ENCODE results near the gene PLXNC1.

Gene PLXNC1

DNA sequence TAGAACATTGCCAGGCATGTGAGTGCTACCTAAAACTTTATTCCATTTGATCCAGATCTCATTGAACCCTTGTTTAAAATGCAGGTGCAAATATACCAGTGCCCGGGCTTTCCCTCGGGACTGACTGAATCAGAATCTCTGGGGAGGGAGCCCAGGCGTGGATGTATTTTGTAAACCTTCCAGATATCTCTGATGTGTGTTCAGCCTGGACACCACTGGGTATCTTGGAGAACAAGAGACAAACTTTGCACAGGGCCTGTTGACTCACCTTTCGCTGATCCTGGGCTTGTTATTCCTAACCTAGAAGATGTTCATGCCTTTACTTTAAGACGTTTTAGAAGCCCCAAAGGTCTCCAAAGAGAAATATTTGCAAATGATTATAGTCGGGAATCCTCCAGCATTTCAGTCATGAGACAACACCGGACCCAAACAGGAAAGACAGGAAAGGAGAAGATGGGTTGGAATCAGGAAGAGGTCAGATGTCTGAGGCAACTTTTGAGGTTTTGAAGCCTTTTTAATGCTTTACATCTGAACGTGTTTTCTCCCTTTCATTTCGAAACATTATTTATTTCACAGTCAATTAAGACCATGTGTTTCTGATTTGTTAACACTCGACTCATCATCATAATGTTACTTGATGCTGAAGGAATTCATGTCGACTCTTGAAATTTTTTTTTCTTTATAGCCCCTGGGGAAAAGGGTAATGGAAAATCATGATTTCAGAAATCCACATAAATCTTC, 118.6 kb downstream of the PLXNC1 start:
- Histone ChIP-seq H3K9me3 (no peaks in the 10 kb centered on the region), H3K4me1 (peaks cover 46% of the 10 kb centered on the region), H3K36me3 (no peaks in the 10 kb centered on the region), H3K4me3 (no peak overlapping the region), H3K9ac (no peak overlapping the region), H3K27me3 (no peaks in the 10 kb centered on the region), H3K4me2 (peak overlapping the region; percentile 72), H4K20me1 (no peaks in the 10 kb centered on the region), H3K27ac (no peak overlapping the region)
- TF ChIP-seq Cebpa-rat (IDR thresholded peaks at IDR 0.05): no peak

DNA sequence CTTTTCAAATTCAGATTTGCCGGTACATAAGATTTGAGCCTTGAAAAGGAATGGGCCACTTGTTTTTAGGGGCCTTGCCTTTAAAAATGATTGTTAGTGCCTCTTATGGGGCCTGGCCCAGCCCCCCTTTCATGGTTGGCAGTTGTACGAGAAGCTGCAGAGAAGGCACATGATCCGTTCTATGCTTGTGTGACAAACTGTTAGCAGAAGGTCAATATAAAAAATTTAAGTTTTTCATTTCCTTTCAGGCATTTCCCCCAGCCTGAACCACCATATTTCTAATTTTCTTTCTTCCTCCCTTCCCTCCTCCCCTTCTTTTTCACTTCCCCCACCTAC, 119.1 kb downstream of the PLXNC1 start:
- no peaks in the 10 kb centered on the region for H3K36me3 ChIP-seq
- no peak overlapping the region for H3K27ac ChIP-seq

DNA sequence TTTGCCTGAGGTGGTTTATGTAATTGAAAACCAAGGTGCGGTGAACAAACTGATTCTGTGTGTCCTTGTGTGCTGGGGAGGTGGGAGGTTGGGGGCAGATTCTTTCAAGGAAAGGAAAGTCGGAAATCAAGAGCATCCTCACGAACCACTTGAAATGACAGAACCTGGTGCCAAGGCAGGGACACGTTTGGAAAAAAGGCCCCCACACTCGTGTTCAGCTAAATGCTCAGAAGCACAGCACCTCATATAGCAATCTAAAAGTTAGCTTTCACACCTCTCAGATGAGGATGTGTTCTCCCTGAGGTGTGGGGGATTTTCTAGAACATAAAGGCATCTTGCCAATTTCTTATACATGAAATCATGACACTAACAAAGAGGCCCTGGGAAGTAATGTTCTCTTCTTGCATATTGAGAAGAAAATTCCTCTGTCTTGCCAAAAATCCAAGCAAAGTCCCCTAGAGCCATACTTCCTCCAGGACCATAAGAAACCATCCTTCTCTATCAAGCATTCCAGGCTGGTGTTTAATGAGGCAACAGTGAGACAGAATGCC, 119.6 kb downstream of the PLXNC1 start:
- no peak overlapping the region for H3K27ac ChIP-seq
- H3K4me1 ChIP-seq: peaks cover 35% of the 10 kb centered on the region
- peak overlapping the region; percentile 72 for H3K4me2 ChIP-seq
- H3K9ac ChIP-seq: no peak overlapping the region
- H3K9me3 ChIP-seq: no peaks in the 10 kb centered on the region
- H3K4me3 ChIP-seq: no peak overlapping the region
- H3K36me3 ChIP-seq: no peaks in the 10 kb centered on the region
- H3K27me3 ChIP-seq: no peaks in the 10 kb centered on the region
- TF ChIP-seq Cebpa-rat (IDR thresholded peaks at IDR 0.05): no peak
- no peaks in the 10 kb centered on the region for H4K20me1 ChIP-seq

More for the DNA sequence above, 119.1 kb downstream of the PLXNC1 start:
- no peak for TF ChIP-seq Cebpa-rat (IDR thresholded peaks at IDR 0.05)
- Histone ChIP-seq H3K4me3 (no peak overlapping the region), H3K27me3 (no peaks in the 10 kb centered on the region), H3K9me3 (no peaks in the 10 kb centered on the region), H3K9ac (no peak overlapping the region), H3K4me2 (peak overlapping the region; percentile 72), H3K4me1 (peaks cover 40% of the 10 kb centered on the region), H4K20me1 (no peaks in the 10 kb centered on the region)

DNA sequence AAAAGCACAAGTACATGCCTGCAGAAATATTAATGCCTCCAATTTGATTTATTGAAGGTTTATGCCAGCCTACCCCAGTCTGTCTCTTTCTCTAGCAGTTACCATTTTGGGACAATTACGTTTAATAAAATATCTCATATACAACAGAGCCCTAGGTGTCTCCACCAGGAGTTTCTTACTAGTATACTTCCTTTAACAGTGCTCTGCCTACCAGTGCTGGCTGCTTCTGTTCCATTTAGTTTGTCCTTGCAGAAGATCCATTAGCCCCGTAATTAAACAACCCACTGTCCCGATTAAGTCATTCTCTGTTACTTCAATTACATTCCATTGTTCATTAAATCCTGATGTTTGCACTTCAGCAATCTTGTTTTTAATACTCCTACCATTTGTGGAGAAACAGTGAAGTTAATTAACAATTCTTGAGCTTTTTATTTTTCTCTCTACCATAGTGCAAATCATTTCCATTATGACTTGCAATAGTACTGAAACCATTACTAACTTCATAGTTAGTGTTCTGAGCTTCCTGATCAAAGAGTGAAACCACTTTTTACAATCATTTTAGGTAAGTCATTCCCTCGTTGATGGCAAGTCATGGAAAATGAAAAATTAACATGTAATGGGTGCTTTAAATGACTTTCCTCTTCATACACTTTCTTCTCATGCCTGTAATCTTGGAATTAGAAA, 121.1 kb downstream of the PLXNC1 start:
- H3K4me3 ChIP-seq: no peak overlapping the region
- H3K9ac ChIP-seq: no peak overlapping the region
- H3K36me3 ChIP-seq: no peaks in the 10 kb centered on the region
- H3K27ac ChIP-seq: no peak overlapping the region
- no peaks in the 10 kb centered on the region for H4K20me1 ChIP-seq
- H3K4me2 ChIP-seq: no peak overlapping the region
- H3K27me3 ChIP-seq: no peaks in the 10 kb centered on the region
- peaks cover 24% of the 10 kb centered on the region for H3K4me1 ChIP-seq
- no peaks in the 10 kb centered on the region for H3K9me3 ChIP-seq
- no peak for TF ChIP-seq Cebpa-rat (IDR thresholded peaks at IDR 0.05)

DNA sequence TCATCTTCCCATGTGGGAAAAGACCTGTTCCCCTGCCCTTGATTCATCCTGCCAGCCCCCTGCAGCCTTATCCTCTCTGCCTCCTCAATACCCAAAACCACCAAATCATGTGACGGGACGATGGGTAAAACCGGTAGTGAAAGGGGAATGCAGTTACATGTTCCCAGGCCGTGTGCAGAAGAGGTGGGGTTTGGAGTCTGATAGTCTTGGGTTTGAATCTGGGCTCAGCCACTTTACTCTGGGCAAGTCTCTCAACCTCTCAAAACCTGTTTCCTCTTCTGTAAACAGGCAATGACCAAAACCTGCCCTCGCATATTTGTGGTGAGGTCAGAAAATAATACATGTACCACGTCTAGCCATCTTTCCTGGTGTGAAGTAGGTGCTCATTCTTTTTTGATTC, 123.0 kb downstream of the PLXNC1 start:
- H3K36me3 ChIP-seq: no peaks in the 10 kb centered on the region
- H3K4me2 ChIP-seq: no peak overlapping the region
- TF ChIP-seq Cebpa-rat (IDR thresholded peaks at IDR 0.05): no peak
- H3K4me1 ChIP-seq: peaks cover 19% of the 10 kb centered on the region
- H4K20me1 ChIP-seq: no peaks in the 10 kb centered on the region
- no peaks in the 10 kb centered on the region for H3K27me3 ChIP-seq
- no peaks in the 10 kb centered on the region for H3K9me3 ChIP-seq
- H3K27ac ChIP-seq: no peak overlapping the region
- no peak overlapping the region for H3K9ac ChIP-seq
- H3K4me3 ChIP-seq: no peak overlapping the region

DNA sequence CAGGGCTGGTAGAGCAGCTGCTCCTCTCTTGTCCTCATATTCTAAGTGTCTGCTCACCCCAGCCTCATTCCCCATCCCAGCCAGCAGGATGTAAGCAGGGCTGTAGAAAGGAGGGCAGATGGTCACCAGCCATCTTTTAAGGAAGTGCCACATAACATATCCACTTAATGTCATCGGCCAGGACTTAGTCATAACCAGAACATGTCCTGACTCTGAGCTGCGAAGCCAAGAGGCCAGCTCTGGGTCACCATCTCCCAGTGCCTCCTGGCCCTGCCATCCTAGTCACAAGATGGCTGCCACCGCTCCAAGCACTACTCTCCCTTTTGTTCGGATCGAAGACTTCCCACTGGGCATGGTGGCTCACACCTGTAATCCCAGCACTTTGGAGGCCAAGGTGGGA, 123.9 kb downstream of the PLXNC1 start:
- no peaks in the 10 kb centered on the region for H3K9me3 ChIP-seq
- no peak for TF ChIP-seq Cebpa-rat (IDR thresholded peaks at IDR 0.05)
- peaks cover 10% of the 10 kb centered on the region for H3K4me1 ChIP-seq
- no peak overlapping the region for H3K4me2 ChIP-seq
- no peaks in the 10 kb centered on the region for H4K20me1 ChIP-seq
- H3K27ac ChIP-seq: no peak overlapping the region
- H3K27me3 ChIP-seq: no peaks in the 10 kb centered on the region
- H3K9ac ChIP-seq: no peak overlapping the region
- no peaks in the 10 kb centered on the region for H3K36me3 ChIP-seq
- H3K4me3 ChIP-seq: no peak overlapping the region

DNA sequence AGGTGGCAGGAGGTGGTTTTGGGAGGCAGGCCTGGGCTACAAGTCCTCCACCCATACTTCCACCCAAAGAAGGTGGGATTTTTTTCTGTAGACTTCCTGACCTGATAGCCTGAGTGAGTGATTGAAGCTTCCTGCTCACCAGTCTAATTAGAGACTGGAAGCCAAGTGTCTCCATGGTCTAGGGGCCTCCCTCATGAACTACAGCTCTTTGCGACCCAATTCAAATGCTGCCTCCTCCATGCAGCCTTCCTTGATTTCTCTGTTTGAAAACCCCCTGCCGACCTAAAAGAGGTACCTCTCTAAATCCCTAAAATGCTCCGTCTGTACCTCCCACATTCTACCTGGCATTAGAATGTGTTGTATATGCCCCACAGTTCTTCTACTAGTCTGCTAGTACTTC, 124.9 kb downstream of the PLXNC1 start:
- no peak for TF ChIP-seq Cebpa-rat (IDR thresholded peaks at IDR 0.05)
- Histone ChIP-seq H4K20me1 (no peaks in the 10 kb centered on the region), H3K4me3 (no peak overlapping the region), H3K9me3 (no peaks in the 10 kb centered on the region), H3K27me3 (no peaks in the 10 kb centered on the region), H3K36me3 (no peaks in the 10 kb centered on the region), H3K9ac (no peak overlapping the region), H3K27ac (no peak overlapping the region), H3K4me2 (no peak overlapping the region), H3K4me1 (no peaks in the 10 kb centered on the region)

DNA sequence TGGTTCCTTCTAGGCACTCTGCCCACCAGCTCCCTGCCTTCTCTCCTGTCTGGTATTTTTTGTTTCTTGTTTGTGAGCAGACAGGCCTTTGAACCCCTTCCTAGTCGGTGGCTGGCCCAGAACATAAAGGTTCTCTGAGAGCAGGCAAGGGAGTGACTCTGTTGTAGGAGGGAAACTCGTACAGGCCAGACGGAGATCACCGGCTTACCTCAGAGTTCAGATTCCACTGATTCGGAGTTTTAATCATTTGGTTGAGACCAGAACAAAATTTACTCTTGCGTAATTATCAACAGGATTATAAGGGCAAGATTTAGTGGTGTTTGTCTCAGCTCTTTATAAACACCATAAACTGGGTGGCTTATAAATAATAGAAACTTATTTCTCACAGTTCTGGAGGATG, 128.3 kb downstream of the PLXNC1 start:
- H3K27me3 ChIP-seq: no peaks in the 10 kb centered on the region

DNA sequence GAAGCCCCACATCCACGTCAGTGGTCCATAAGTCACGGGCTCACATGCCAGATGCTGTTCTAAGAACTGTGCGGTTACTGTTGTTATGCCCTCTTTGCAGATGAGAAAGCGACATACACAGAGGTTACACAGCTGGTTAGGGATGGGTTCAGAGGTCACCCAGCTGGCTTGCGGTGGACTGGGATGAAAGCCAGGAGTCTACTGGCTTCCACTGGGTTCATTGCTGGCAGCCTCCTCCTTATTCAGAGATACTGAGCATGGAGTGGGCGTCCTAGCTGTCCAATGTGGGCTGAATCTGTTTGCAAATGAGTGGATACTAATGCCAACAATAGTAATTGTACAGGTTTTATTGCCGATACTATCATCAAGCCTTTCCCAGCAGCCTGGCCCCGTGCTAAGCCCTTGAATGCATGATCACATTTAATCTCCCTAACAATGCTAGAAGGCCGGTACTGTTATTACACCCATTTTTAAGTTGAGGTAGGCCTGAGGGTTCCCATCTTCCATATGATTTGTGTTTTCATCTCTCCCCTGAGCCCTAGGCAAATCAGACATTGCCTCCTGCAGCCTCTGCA, 129.1 kb downstream of the PLXNC1 start:
- Histone ChIP-seq H3K9ac (no peak overlapping the region), H4K20me1 (no peaks in the 10 kb centered on the region), H3K27ac (no peak overlapping the region), H3K4me1 (peaks cover 14% of the 10 kb centered on the region), H3K4me2 (no peak overlapping the region), H3K4me3 (no peak overlapping the region), H3K9me3 (no peaks in the 10 kb centered on the region), H3K27me3 (no peaks in the 10 kb centered on the region), H3K36me3 (no peaks in the 10 kb centered on the region)
- no peak for TF ChIP-seq Cebpa-rat (IDR thresholded peaks at IDR 0.05)

More for the DNA sequence above, 128.3 kb downstream of the PLXNC1 start:
- Histone ChIP-seq H3K9ac (no peak overlapping the region), H3K4me1 (peaks cover 9% of the 10 kb centered on the region), H4K20me1 (no peaks in the 10 kb centered on the region), H3K4me3 (no peak overlapping the region), H3K36me3 (no peaks in the 10 kb centered on the region), H3K27ac (no peak overlapping the region), H3K4me2 (no peak overlapping the region), H3K9me3 (no peaks in the 10 kb centered on the region)
- no peak for TF ChIP-seq Cebpa-rat (IDR thresholded peaks at IDR 0.05)

DNA sequence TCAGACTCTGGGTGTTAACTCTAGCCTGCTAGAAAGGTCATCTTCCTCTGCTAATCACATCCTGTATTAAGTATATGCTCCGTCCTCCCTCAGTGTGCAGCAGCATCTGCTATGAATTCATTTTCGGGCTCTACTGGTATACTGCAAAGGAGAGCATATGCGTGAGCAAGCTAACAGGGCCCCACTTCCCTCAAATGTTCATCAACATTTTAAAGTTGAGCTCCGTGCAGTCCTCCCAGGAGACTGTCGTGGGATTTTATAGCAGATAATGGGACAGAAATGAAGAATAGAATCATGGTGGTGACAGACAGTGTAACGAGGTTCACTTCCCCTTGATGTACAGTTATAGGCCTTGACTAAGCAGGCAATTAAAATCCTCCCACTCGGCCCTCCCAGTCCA, 131.7 kb downstream of the PLXNC1 start:
- Histone ChIP-seq H3K4me1 (peaks cover 22% of the 10 kb centered on the region), H3K36me3 (no peaks in the 10 kb centered on the region), H3K4me3 (no peak overlapping the region), H3K27ac (no peak overlapping the region), H4K20me1 (no peaks in the 10 kb centered on the region), H3K9me3 (no peaks in the 10 kb centered on the region), H3K27me3 (no peaks in the 10 kb centered on the region), H3K4me2 (peak overlapping the region; percentile 4; the same call in 1 of the 2 replicates), H3K9ac (no peak overlapping the region)
- TF ChIP-seq Cebpa-rat (IDR thresholded peaks at IDR 0.05): no peak
